ENCODE data around the gene CLUH.

- TF ChIP-seq CTCF (IDR thresholded peaks at IDR 0.05) (no peak), POLR2A (IDR thresholded peaks at IDR 0.05) (no peak), EP300 (IDR thresholded peaks at IDR 0.05) (no peak)
Measured at GRCh38 chr17:2722611-2723010, 11.0 kb upstream of the CLUH start.

Measured in ovary (tissue), 3 donors.